ENCODE data around the gene PLEKHG2. TPM values are rescaled to one million over a fixed set of nuclear protein-coding genes. Genes with fewer than 3 reads are reported as not detected.

PLEKHG2 gene, protein sequence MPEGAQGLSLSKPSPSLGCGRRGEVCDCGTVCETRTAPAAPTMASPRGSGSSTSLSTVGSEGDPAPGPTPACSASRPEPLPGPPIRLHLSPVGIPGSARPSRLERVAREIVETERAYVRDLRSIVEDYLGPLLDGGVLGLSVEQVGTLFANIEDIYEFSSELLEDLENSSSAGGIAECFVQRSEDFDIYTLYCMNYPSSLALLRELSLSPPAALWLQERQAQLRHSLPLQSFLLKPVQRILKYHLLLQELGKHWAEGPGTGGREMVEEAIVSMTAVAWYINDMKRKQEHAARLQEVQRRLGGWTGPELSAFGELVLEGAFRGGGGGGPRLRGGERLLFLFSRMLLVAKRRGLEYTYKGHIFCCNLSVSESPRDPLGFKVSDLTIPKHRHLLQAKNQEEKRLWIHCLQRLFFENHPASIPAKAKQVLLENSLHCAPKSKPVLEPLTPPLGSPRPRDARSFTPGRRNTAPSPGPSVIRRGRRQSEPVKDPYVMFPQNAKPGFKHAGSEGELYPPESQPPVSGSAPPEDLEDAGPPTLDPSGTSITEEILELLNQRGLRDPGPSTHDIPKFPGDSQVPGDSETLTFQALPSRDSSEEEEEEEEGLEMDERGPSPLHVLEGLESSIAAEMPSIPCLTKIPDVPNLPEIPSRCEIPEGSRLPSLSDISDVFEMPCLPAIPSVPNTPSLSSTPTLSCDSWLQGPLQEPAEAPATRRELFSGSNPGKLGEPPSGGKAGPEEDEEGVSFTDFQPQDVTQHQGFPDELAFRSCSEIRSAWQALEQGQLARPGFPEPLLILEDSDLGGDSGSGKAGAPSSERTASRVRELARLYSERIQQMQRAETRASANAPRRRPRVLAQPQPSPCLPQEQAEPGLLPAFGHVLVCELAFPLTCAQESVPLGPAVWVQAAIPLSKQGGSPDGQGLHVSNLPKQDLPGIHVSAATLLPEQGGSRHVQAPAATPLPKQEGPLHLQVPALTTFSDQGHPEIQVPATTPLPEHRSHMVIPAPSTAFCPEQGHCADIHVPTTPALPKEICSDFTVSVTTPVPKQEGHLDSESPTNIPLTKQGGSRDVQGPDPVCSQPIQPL (N-terminal part only)
- 100 to 1,000 TPM in 1 of 5 experiments, 10 to 100 TPM in 4; 16.4 to 205 (median 58.2) TPM for total RNA-seq
- 10 to 100 TPM in 1 of 2 donors, 1 to 10 TPM in 1; 2.6 to 18.5 TPM for polyA plus RNA-seq
- 81.7 reads per million, percentile 81 among the genes with 10 or more reads in this experiment for total RNA-seq

DNA sequence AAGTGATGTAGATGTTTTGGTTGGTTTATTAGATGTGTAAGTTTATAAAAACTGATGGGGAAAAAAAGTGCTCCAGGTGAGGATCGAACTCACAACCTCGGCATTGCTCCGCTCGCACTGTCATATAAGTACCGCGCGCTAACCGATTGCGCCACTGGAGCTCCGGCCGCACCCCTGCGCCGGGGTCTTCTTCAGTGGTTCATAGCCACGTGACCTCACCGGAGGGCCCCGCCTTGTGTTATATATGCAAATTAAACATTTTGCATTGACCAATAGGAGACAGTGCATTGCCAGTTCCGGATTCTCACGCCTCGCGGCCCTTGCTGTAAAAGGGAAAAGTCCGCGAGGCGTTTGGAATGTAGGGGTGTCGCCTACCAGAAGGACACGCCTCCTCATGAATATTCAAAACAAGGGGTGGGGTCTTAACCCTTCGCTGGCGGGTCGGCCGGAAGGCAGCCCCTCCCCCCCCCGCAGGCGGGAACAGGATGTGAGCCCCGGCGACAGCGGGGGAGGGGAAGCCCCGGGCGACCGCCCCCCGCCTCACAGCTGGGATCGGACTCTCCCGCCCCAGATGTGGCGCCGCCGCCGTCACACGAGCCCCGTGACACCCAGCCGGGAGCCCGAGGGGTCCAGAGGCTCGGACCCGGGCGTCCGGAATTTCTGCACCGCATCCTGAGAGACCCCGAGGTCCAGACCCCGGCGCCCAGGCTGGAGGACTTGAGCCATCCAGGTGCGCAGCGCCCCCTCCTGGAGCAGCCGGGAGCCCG is at the start of gene PLEKHG2:
Gene PLEKHG2, plus strand, starts transcription at position 570 of the 767 bp plus-strand sequence. CDS start 1,418 bp downstream, outside the sequence.
- H3K27ac Mint-ChIP-seq = peak within 1 kb of the TSS; percentile 90 to 100 (median 97)
- Histone ChIP-seq H3K36me3 (ENCODE audit: control insufficient read depth in 2 of 3, insufficient read depth in 3 of 3, low read length in 3 of 3) (peaks cover 12 to 32% (median 14%) of the 10 kb centered on the region in 3 experiments), H3K4me1 (ENCODE audit: control insufficient read depth in 2 of 2, insufficient read depth in 2 of 2, low read length in 2 of 2) (peaks cover 24 to 28% of the 10 kb centered on the region in 2 donors), H3K4me3 (ENCODE audit: low read length) (peak within 1 kb of the TSS; percentile 82), H3K9me3 (ENCODE audit: control insufficient read depth in 2 of 3, low read length in 3 of 3) (no peaks in the 10 kb centered on the region), H3K27me3 (ENCODE audit: control insufficient read depth in 2 of 2, insufficient read depth in 2 of 2, low read length in 2 of 2) (no peaks in the 10 kb centered on the region), H3K27ac (ENCODE audit: low read depth, low read length) (peak within 1 kb of the TSS; percentile 100)
- ATAC-seq (peak; percentile 72), DNase-seq (peak; percentile 95 to 99 (median 99))
- H3K36me3 Mint-ChIP-seq = peaks cover 13 to 30% (median 17%) of the 10 kb centered on the region in 5 donors
- H3K9me3 Mint-ChIP-seq = peaks cover 0 to 14% (median 0%) of the 10 kb centered on the region in 11 donors
- intact Hi-C loops (cut with micrococcal nuclease) = loop anchor here (1.0 to 5.0 kb wide), 12 partner anchors 10 to 1010 kb away; partner anchors contain the start of genes EID2B (in 2 of the 2), MED29 (in 2 of the 2), PAF1 (in 2 of the 2) and SAMD4B (in 2 of the 2)
- peak within 1 kb of the TSS; percentile 84 to 99 (median 92) for H3K4me3 Mint-ChIP-seq
- peaks cover 24 to 49% (median 35%) of the 10 kb centered on the region in 7 donors for H3K4me1 Mint-ChIP-seq
- CTCF ChIA-PET = interaction anchor here (1.0 to 2.3 kb wide), 8 partner anchors 13 to 457 kb away, joined by 3 to 121 read pairs (median 6); partner anchors contain the start of genes MED29, PAF1, RPS16 and SAMD4B
- POLR2A ChIA-PET = interaction anchor here (0.7 to 2.3 kb wide), 14 partner anchors 13 to 130 kb away, joined by 3 to 250 read pairs (median 6); partner anchors contain the start of genes EID2B, GMFG, MED29 and PAF1
- peaks cover 0 to 3% (median 0%) of the 10 kb centered on the region in 5 donors for H3K27me3 Mint-ChIP-seq

DNA sequence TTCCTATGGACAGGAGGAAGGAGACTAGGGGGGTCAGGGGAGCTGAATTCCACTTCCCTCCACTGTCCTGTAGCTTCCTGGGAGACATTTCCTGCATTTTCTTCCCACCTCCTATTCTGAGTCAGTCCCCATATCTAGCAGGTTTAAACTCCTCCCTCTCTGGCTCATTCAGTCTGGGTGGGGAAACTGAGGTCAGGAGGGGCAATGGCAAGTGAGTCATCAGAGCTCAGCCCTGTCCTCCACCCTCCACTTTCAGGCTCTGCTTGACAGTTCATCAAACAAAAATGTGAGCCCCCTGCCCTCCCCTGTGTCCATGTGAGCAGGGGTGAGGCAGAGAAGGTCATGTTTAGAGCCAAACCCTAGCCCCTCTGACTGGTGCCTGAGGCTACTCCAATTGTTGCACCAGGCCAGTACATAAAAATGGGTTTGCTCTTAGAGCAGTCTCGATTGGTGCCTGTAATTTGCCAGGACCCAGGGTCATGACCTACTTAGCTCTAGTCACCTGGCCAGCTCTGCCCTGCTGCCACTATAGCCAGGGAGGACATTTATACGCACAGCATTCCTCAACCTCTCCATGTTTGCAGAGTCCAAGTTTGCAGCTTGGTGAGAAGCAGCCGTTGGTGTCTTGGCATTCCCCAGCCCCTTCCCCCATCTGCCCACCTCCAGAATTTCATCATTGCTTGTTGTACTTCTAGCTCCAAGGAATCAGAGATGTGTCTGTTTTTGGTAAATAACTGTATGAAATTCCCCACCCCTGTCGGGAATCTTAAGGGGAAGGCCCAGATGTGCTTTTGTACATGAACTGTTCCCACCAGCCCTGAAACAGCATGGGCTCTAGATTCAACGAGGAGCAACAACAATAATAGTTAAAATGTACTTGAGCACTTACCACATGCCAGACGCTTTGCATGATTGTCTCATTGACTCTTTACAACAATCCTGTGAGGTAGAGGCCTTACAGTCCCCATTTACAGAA is 49.5 kb upstream of the PLEKHG2 start:
- no peaks in the 10 kb centered on the region for H3K9me3 ChIP-seq (ENCODE audit: control insufficient read depth in 2 of 3, low read length in 3 of 3)
- CTCF ChIA-PET = no interaction called here

DNA sequence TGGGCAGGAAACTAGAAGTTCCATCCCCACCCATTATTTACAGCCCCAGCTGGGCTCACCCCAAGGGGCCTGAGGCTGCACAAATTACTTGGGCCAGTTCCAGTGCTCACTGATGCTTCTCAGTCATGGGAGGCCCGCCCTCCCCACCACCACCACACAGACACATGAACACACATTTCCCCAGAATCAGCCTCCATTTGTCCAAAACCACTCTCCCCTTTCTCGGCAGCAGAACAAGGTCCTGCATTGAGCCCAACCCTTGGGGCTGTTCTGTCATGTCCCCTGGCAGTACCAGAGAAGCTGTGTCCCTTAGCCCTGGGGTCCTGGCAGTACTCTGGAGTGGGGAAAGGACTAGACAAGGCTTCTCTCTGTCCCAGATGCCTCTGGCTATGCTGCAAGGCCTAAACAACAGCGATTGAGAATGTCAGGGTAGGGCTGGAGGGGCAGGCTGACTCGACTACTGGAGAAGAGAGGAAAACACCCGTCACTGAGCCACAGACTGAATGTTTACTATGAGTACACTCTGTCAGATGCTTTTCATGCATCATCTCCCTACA is 48.5 kb upstream of the PLEKHG2 start:
- ChIA-PET CTCF (no interaction called here), POLR2A (no interaction called here)
- Mint-ChIP-seq H3K27ac (no peak overlapping the region), H3K27me3 (no peaks in the 10 kb centered on the region), H3K9me3 (no peaks in the 10 kb centered on the region), H3K4me3 (no peak overlapping the region), H3K36me3 (peaks cover 0 to 25% (median 14%) of the 10 kb centered on the region in 5 donors), H3K4me1 (peaks cover 0 to 10% (median 0%) of the 10 kb centered on the region in 7 donors)
- Histone ChIP-seq H3K4me1 (ENCODE audit: control insufficient read depth in 2 of 2, insufficient read depth in 2 of 2, low read length in 2 of 2) (no peaks in the 10 kb centered on the region), H3K27me3 (ENCODE audit: control insufficient read depth in 2 of 2, insufficient read depth in 2 of 2, low read length in 2 of 2) (no peaks in the 10 kb centered on the region), H3K27ac (ENCODE audit: low read depth, low read length) (no peak overlapping the region), H3K9me3 (ENCODE audit: control insufficient read depth in 2 of 3, low read length in 3 of 3) (no peaks in the 10 kb centered on the region), H3K36me3 (ENCODE audit: control insufficient read depth in 2 of 3, insufficient read depth in 3 of 3, low read length in 3 of 3) (peaks cover 4 to 63% (median 13%) of the 10 kb centered on the region in 3 experiments), H3K4me3 (ENCODE audit: low read length) (no peak overlapping the region)
- intact Hi-C loops (cut with micrococcal nuclease) = no loop called here
- DNase-seq (no peak), ATAC-seq (peak; percentile 8)

More for the DNA sequence above, 49.5 kb upstream of the PLEKHG2 start:
- H3K27ac ChIP-seq (ENCODE audit: low read depth, low read length) = no peak overlapping the region
- H3K36me3 ChIP-seq (ENCODE audit: control insufficient read depth in 2 of 3, insufficient read depth in 3 of 3, low read length in 3 of 3) = peaks cover 4 to 69% (median 18%) of the 10 kb centered on the region in 3 experiments
- no peak overlapping the region for H3K4me3 ChIP-seq (ENCODE audit: low read length)
- Mint-ChIP-seq H3K27ac (peak overlapping the region in 2 of 9 donors; percentile 63 to 79), H3K27me3 (no peaks in the 10 kb centered on the region), H3K4me3 (no peak overlapping the region), H3K9me3 (no peaks in the 10 kb centered on the region), H3K4me1 (peaks cover 0 to 10% (median 0%) of the 10 kb centered on the region in 7 donors), H3K36me3 (peaks cover 0 to 25% (median 10%) of the 10 kb centered on the region in 5 donors)
- no peaks in the 10 kb centered on the region for H3K27me3 ChIP-seq (ENCODE audit: control insufficient read depth in 2 of 2, insufficient read depth in 2 of 2, low read length in 2 of 2)
- intact Hi-C loops (cut with micrococcal nuclease) = no loop called here
- DNase-seq (no peak), ATAC-seq (peak; percentile 4)
- no peaks in the 10 kb centered on the region for H3K4me1 ChIP-seq (ENCODE audit: control insufficient read depth in 2 of 2, insufficient read depth in 2 of 2, low read length in 2 of 2)
- POLR2A ChIA-PET = interaction anchor here (0.6 to 0.9 kb wide), 3 partner anchors 12 to 28 kb away, joined by 3 to 4 read pairs (median 3); partner anchors contain the start of genes MED29 and PAF1

DNA sequence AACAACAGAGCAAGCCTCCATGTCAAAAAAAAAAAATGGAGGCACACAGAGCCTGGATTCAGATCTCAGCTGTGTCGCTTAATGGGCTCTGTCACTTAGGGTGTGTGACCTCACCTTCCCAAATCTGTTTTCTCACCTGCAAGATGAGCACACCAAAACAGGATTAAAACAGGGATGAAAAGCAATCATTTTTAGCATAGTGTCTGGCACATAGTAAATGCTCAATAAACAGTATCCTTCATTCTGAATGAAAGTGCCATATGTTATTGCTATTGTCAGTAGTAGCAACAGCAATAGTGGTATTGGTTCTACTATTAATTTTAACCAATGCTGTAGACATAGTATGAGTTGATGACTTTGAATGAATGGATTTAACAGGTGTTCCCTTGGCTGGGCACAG is 46.9 kb upstream of the PLEKHG2 start:
- H3K27me3 ChIP-seq (ENCODE audit: control insufficient read depth in 2 of 2, insufficient read depth in 2 of 2, low read length in 2 of 2) = no peaks in the 10 kb centered on the region
- Mint-ChIP-seq H3K4me1 (peaks cover 0 to 6% (median 0%) of the 10 kb centered on the region in 7 donors), H3K27me3 (no peaks in the 10 kb centered on the region), H3K36me3 (peaks cover 4 to 27% (median 9%) of the 10 kb centered on the region in 5 donors), H3K9me3 (no peaks in the 10 kb centered on the region), H3K27ac (peak overlapping the region in 1 of 9 donors; percentile 22), H3K4me3 (no peak overlapping the region)
- H3K36me3 ChIP-seq (ENCODE audit: control insufficient read depth in 2 of 3, insufficient read depth in 3 of 3, low read length in 3 of 3) = peaks cover 0 to 70% (median 10%) of the 10 kb centered on the region in 3 experiments
- ATAC-seq (no peak), DNase-seq (no peak)
- POLR2A ChIA-PET = no interaction called here
- H3K27ac ChIP-seq (ENCODE audit: low read depth, low read length) = no peak overlapping the region
- CTCF ChIA-PET = interaction anchor here (0.8 kb wide), 1 partner anchor 16 kb away, joined by 4 read pairs; no protein-coding TSS in a partner anchor
- no peak overlapping the region for H3K4me3 ChIP-seq (ENCODE audit: low read length)
- intact Hi-C loops (cut with micrococcal nuclease) = no loop called here
- H3K9me3 ChIP-seq (ENCODE audit: control insufficient read depth in 2 of 3, low read length in 3 of 3) = no peaks in the 10 kb centered on the region
- no peaks in the 10 kb centered on the region for H3K4me1 ChIP-seq (ENCODE audit: control insufficient read depth in 2 of 2, insufficient read depth in 2 of 2, low read length in 2 of 2)

DNA sequence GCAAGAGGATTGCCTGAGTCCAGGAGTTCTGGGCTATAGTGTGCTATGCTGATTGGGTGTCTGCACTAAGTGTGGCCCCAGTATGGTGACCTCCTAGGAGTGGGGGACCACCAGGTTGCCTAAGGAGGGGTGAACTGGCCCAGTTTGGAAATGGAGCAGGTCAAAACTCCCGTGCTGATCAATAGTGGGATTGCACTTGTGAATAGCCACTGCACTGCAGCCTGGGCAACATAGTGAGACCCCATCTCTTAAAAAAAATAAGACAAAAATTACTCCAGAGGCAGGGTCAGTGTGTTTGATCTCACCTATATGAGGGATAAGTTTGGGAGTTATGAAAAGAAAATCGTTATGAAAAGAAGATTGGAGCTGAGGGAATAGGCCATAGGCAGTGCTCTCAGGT is 43.3 kb upstream of the PLEKHG2 start:
- peak overlapping the region in 2 of 9 donors; percentile 48 to 55 for H3K27ac Mint-ChIP-seq

More for the DNA sequence above, 43.3 kb upstream of the PLEKHG2 start:
- Mint-ChIP-seq H3K27me3 (no peaks in the 10 kb centered on the region), H3K4me3 (no peak overlapping the region), H3K9me3 (no peaks in the 10 kb centered on the region), H3K4me1 (peaks cover 0 to 3% (median 0%) of the 10 kb centered on the region in 7 donors), H3K36me3 (peaks cover 9 to 34% (median 14%) of the 10 kb centered on the region in 5 donors)
- no peak for DNase-seq
- H3K27ac ChIP-seq (ENCODE audit: low read depth, low read length) = no peak overlapping the region
- no peaks in the 10 kb centered on the region for H3K27me3 ChIP-seq (ENCODE audit: control insufficient read depth in 2 of 2, insufficient read depth in 2 of 2, low read length in 2 of 2)
- H3K9me3 ChIP-seq (ENCODE audit: control insufficient read depth in 2 of 3, low read length in 3 of 3) = no peaks in the 10 kb centered on the region
- POLR2A ChIA-PET = interaction anchor here (0.7 kb wide), 1 partner anchor 129 kb away, joined by 3 read pairs; no protein-coding TSS in a partner anchor
- no peak overlapping the region for H3K4me3 ChIP-seq (ENCODE audit: low read length)
- intact Hi-C loops (cut with micrococcal nuclease) = no loop called here
- peaks cover 0 to 70% (median 3%) of the 10 kb centered on the region in 3 experiments for H3K36me3 ChIP-seq (ENCODE audit: control insufficient read depth in 2 of 3, insufficient read depth in 3 of 3, low read length in 3 of 3)
- ATAC-seq = no peak
- no peaks in the 10 kb centered on the region for H3K4me1 ChIP-seq (ENCODE audit: control insufficient read depth in 2 of 2, insufficient read depth in 2 of 2, low read length in 2 of 2)
- CTCF ChIA-PET = interaction anchor here (0.6 kb wide), 1 partner anchor 1095 kb away, joined by 3 read pairs; no protein-coding TSS in a partner anchor

All from naive thymus-derived CD4-positive, alpha-beta T cell (primary cell).